Smooth muscle cell (in vitro differentiated cells): Measurements from ENCODE around the gene PIP4K2A. TPM values are rescaled to one million over a fixed set of nuclear protein-coding genes. Genes with fewer than 3 reads are reported as not detected.

Source experiments
- DNase-seq: peaks from one replicate; lab custom pipeline; 2025; ENCODE audit not compliant: unreplicated experiment; lab: John Stamatoyannopoulos, UW
- H2AFZ ChIP-seq: fragments of 200-600 bp; sonication (generic); 2 replicates; pipeline ENCODE4 v1.6.0; 2016; ENCODE audit warnings: antibody characterized with exemption, low read depth, mild to moderate bottlenecking
- H3F3A ChIP-seq: fragments of 200-600 bp; sonication (generic); 2 replicates; pipeline ENCODE4 v1.6.0; 2017; ENCODE audit warnings: antibody characterized with exemption, low read depth
- H3K27ac ChIP-seq: fragments of 200-600 bp; sonication (generic); 2 replicates; pipeline ENCODE4 v1.5.1; 2016; ENCODE audit warnings: low read depth, mild to moderate bottlenecking
- H3K27me3 ChIP-seq: fragments of 200-600 bp; sonication (generic); 2 replicates; pipeline ENCODE4 v1.6.1; 2016; ENCODE audit warnings: low read depth, mild to moderate bottlenecking
- H3K36me3 ChIP-seq: fragments of 200-600 bp; sonication (generic); 2 replicates; pipeline ENCODE4 v1.5.1; 2016; ENCODE audit warnings: low read depth
- H3K4me1 ChIP-seq: fragments of 200-600 bp; sonication (generic); 2 replicates; pipeline ENCODE4 v1.5.1; 2016; ENCODE audit warnings: low read depth
- H3K4me2 ChIP-seq: fragments of 200-600 bp; sonication (generic); 2 replicates; pipeline ENCODE4 v1.6.0; 2016; ENCODE audit warnings: mild to moderate bottlenecking
- H3K4me3 ChIP-seq: fragments of 200-600 bp; sonication (generic); 2 replicates; pipeline ENCODE4 v1.5.1; 2016; ENCODE audit warnings: mild to moderate bottlenecking
- H3K79me2 ChIP-seq: fragments of 200-600 bp; sonication (generic); 2 replicates; pipeline ENCODE4 v1.6.0; 2016; ENCODE audit warnings: low read depth, mild to moderate bottlenecking
- H3K9ac ChIP-seq: fragments of 200-600 bp; sonication (generic); 2 replicates; pipeline ENCODE4 v1.6.0; 2016; ENCODE audit warnings: low read depth
- H3K9me3 ChIP-seq: fragments of 200-600 bp; sonication (generic); replicated peaks from 2 replicates; pipeline ENCODE4 v1.5.1; 2016; ENCODE audit warnings: low read depth
- H4K20me1 ChIP-seq: fragments of 200-600 bp; sonication (generic); 2 replicates; pipeline ENCODE4 v1.6.0; 2016; ENCODE audit warnings: low read depth
- CTCF ChIP-seq: fragments of 200-600 bp; sonication (generic); IDR thresholded peaks from 2 replicates; pipeline ENCODE4 v1.5.1; 2017; ENCODE audit warnings: borderline replicate concordance, mild to moderate bottlenecking, antibody characterized with exemption; ENCODE audit not compliant: insufficient read depth, poor library complexity, severe bottlenecking
- WGBS: methylation state at CpG from one replicate; pipeline ENCODE4 v1.1.7; 2016; ENCODE audit warnings: low lambda C conversion rate; 5-methylcytosine and 5-hydroxymethylcytosine counted together
- polyA plus RNA-seq: library from polyadenylated mRNA; unstranded; fragments of >200 nt; fragmentation: Nextera tagmentation; extraction: Ambion mirVana; gene quantifications from 2 replicates; pipeline ENCODE4 v1.2.1, GENCODE V29; 2016
- total RNA-seq: library from RNA; depleted of rRNA; stranded (reverse); fragments of >200 nt; gene quantifications from 2 replicates; pipeline ENCODE4 v1.2.3, GENCODE V29; 2014

The PIP4K2A gene
- total and polyA plus RNA-seq, 2 experiments from 2014 or later, result 7.5 to 8.9 TPM

DNA sequence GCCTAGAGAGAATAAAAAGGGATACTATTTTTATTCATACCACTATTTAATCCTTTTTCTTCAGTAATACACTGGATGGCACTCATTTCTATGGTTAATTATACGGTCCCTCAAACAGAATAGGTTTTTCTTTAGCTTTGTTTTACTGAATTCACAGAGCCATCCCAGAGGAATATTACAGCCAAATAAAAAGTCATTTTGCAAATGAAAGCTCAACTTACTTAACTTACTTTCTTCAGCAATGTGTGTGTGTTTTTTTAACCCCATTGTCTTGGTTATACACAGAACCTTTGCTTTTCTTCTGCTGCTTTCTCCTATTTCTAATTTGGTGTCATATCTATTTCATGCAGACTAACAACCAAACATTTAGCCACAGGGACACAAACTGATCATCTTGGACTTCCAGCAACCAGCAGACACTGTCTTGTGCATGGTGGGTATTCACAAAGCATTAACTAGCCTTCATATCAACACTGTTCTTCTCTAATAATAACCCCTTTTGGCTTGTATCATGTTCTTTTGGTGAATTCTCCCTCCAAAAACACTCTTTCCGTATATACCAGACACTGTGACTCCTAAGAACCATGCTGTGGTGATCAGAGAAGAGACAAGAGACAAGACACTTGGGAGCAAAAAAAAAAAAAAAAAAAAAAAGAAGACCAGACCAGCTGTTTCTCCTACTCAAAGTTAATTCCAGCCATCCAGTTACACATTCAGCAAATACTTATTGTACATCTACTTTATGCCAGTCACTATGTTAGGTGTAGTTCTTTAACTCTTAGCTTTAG is 40.4 kb downstream of the PIP4K2A start:
- Histone ChIP-seq H3K9me3 (no peaks in the 10 kb centered on the region), H3K4me3 (no peak overlapping the region), H2AFZ (no peak overlapping the region), H3K9ac (no peak overlapping the region), H3F3A (peaks cover 8% of the 10 kb centered on the region), H3K27ac (peak overlapping the region; percentile 55), H3K4me1 (no peaks in the 10 kb centered on the region), H3K36me3 (no peaks in the 10 kb centered on the region), H4K20me1 (peaks cover 5% of the 10 kb centered on the region), H3K79me2 (peaks cover 55% of the 10 kb centered on the region), H3K27me3 (no peaks in the 10 kb centered on the region), H3K4me2 (peak overlapping the region; percentile 52)
- TF ChIP-seq CTCF, result no peak
- DNase-seq, result no peak
- 51% methylated on average over 2 of the region's 2 CpGs for WGBS

DNA sequence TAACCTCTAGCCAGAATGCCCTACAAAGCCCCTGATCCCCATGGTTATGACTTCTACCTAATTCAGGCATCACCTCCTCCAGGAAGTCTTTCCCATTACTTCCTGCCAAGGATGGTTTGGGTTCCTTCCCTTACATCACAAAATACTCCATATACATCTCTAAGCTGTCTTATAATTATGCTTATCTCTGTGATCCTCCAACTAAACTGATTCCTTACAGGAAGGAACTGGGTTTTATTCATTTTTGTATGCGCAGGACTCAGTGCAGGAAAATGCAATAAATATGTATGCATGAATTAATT is 41.3 kb downstream of the PIP4K2A start:
- Histone ChIP-seq H2AFZ (no peak overlapping the region), H4K20me1 (peaks cover 8% of the 10 kb centered on the region), H3K27me3 (no peaks in the 10 kb centered on the region), H3K9me3 (no peaks in the 10 kb centered on the region), H3K27ac (no peak overlapping the region), H3K4me3 (no peak overlapping the region), H3K4me2 (no peak overlapping the region), H3K4me1 (no peaks in the 10 kb centered on the region), H3K79me2 (peaks cover 55% of the 10 kb centered on the region), H3K9ac (no peak overlapping the region), H3K36me3 (no peaks in the 10 kb centered on the region), H3F3A (peaks cover 8% of the 10 kb centered on the region)
- TF ChIP-seq CTCF, result no peak
- WGBS, result 100% methylated on average over 1 of the region's 1 CpG
- DNase-seq, result no peak

DNA sequence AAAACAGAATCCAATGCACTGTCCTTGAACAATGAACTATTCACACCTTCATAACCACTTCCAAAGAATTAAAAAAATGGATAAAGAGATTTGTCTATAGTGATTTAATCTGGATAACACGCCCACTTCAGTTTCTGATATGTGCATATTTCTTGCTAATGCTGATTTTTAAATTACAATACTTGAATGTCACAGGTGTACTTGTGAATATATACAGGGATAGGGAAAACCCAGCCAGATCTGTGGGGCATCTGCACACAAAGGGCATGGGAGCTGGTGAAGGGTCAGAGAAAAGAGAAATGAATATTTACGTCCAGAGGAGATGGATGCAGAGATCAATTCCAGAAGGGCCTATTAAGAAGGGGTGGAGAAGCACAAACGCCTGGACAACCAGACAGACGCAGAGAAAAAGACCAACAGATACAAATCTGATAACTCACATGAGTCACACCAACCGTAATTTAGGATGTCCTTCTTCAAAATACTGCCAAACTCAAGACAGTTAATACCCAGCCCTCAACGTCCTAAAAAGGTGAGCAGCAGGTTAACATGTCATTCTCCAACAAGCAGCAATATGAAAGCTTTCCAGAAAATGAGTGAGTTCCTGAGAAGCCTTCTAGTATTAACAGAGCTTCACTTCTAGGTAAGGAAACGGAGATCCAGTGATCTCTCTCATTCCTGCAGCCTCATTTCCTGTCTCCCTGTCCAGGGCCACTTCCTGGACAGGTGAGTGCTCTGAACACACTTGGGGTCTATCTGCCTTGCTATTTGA is 41.9 kb downstream of the PIP4K2A start:
- no peak for DNase-seq
- Histone ChIP-seq H3K4me2 (no peak overlapping the region), H3F3A (peaks cover 8% of the 10 kb centered on the region), H3K36me3 (no peaks in the 10 kb centered on the region), H3K9ac (no peak overlapping the region), H4K20me1 (peaks cover 8% of the 10 kb centered on the region), H3K4me1 (no peaks in the 10 kb centered on the region), H2AFZ (no peak overlapping the region), H3K27ac (no peak overlapping the region), H3K9me3 (no peaks in the 10 kb centered on the region), H3K4me3 (no peak overlapping the region), H3K79me2 (peaks cover 52% of the 10 kb centered on the region), H3K27me3 (no peaks in the 10 kb centered on the region)
- TF ChIP-seq CTCF, result no peak
- WGBS, result 70% methylated on average over 7 of the region's 7 CpGs

DNA sequence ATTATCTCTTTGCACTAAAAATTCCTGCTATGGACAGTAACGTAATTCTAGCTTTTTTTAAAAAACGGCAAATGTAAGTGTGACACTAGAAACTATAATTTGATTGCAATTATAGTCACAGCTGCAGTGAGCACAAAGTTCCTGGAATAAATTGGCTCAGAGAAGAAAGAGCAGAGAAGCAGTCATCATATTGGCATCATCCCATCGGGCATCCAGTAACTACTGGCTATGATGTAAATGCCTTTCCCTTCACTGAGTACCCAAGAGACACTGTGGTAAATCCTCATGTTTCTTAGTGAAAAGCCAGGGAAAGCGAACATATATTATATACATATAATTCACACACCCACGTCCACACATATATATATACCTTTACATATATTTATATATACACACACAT is 43.6 kb downstream of the PIP4K2A start:
- Histone ChIP-seq H2AFZ (no peak overlapping the region), H3K36me3 (no peaks in the 10 kb centered on the region), H3K4me2 (no peak overlapping the region), H3K4me1 (peaks cover 8% of the 10 kb centered on the region), H3K4me3 (no peak overlapping the region), H3K27me3 (no peaks in the 10 kb centered on the region), H3K79me2 (peaks cover 64% of the 10 kb centered on the region), H3K9me3 (no peaks in the 10 kb centered on the region), H3K9ac (no peak overlapping the region), H3F3A (peaks cover 8% of the 10 kb centered on the region), H4K20me1 (peaks cover 13% of the 10 kb centered on the region), H3K27ac (no peak overlapping the region)
- TF ChIP-seq CTCF, result no peak
- WGBS, result 94% methylated on average over 5 of the region's 5 CpGs
- DNase-seq, result no peak
